ENCODE data around the gene RPS6KA5. TPM values are rescaled to one million over a fixed set of nuclear protein-coding genes. Genes with fewer than 3 reads are reported as not detected.
"Not testable (repeated sequence)": the region's sequence is repeated elsewhere in the genome, so short reads cannot be mapped to it uniquely, and the experiment has no call there.

RPS6KA5 gene
- total RNA-seq, 2 donors from 2014 or later, result 4.0 to 6.4 TPM

- intact Hi-C loops (cut with DNase I), result no loop called here
- no peak for DNase-seq (ENCODE audit: low spot score)
Observed at GRCh38 chr14:91036741-91037469, 23.5 kb downstream of the RPS6KA5 start.

- no peak for DNase-seq (ENCODE audit: low spot score)
- intact Hi-C loops (cut with DNase I), result no loop called here
Observed at GRCh38 chr14:91035855-91036254, 24.6 kb downstream of the RPS6KA5 start.

DNA sequence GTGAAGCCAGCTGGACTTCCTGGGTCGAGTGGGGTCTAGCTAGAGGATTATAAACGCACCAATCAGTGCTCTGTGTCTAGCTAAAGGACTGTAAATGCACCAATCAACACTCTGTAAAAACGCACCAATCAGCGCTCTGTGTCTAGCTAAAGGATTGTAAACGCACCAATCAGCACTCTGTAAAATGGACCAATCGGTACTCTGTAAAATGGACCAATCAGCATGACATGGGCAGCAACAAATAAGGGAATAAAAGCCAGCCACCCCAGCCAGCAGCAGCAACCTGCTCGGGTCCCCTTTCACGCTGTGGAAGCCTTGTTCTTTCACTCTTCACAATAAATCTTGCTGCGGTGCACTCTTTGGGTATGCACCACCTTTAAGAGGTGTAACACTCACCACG lies 26.1 kb downstream of the RPS6KA5 start:
- DNase-seq (ENCODE audit: low spot score); intact Hi-C loops (cut with DNase I): not testable (repeated sequence)

DNA sequence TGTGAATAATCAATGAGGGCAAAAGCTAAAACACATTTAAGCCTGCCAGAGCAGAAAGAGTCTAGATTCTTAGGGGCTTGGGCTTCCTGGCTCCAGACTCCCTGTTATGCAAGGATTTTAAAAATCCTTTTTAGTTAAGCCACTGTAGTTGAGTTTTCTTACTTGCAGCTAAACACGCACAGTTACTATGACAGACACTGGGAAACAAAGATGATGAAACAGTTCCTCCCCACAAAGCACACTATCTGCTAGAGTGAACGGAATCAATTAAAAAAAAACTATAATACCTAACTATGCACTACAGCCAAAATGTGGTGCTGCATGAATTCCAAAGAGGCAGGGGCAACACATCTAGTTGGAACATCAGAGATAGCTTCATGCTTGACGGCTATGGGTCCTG lies 28.2 kb downstream of the RPS6KA5 start:
- no peak for DNase-seq (ENCODE audit: low spot score)
- intact Hi-C loops (cut with DNase I), result no loop called here

DNA sequence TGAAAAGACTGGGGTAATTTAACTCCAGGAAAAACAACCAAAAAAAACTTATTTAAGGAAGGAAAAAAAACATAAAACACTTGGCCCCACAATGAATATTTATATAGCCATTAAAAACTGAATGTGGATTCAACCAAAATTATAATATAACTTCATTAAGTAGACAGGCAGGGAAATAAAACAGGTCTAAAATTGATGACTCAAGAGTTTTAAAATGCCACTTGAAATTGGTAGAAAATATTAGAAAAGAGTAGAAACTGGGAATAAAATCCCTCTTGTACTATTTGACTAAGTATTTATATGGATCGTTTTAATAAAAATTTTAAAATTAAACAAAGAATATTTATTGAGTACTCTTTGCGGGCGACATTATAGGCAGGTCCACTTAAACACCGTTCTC lies 28.8 kb downstream of the RPS6KA5 start:
- no peak for DNase-seq (ENCODE audit: low spot score)
- intact Hi-C loops (cut with DNase I), result no loop called here

DNA sequence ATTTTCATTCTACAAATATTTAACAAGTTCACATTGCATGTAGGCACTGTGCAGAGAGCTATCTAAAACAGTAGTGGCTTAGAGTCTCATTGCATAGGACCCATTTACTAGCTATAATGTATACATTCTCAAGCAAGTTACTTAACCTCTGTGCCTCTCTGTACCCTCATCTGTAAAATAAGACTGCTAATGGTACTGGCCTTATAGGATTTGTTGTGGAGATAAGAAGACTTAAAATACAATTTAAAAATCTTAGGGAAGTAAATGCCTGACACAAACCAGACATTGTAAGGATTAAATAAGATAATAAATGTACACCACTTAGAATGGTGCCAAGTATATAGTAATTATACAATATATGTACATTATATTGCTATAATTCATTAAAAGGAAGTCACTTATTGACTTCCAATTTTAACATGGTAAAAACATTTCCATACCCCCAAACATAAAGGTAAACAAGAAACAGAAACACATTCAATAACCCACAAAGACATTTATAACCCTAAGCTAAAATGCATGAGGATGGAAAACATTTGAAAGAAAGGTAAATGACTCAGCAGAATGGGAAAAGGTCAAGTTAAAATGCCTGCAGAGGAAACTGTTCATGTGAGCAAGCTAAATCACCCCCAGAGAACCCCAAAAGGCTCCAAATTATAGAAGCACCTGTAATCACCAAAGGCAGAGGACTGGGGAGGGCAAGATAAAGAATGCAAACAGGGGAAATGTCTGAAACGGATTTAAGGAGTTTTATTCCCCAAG lies 30.8 kb downstream of the RPS6KA5 start:
- intact Hi-C loops (cut with DNase I), result no loop called here
- no peak for DNase-seq (ENCODE audit: low spot score)

- no peak for DNase-seq (ENCODE audit: low spot score)
- intact Hi-C loops (cut with DNase I), result no loop called here
Observed at GRCh38 chr14:91027561-91027960, 32.9 kb downstream of the RPS6KA5 start.

DNA sequence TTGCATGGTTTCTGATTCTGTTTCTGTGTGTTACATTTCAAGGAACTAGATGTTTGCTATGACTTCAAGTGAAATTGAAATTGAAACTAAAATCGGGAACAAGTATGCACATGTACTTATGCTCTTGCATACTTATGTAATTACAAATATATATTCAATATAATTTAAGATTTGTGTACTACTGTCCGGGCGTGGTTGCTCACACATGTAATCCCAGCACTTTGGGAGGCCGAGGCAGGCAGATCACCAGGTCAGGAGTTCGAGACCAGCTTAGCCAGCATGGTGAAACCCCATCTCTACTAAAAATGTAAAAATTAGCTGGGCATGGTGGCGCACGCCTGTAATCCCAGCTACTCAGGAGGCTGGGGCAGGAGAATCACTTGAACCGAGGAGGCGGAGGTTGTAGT lies 37.8 kb downstream of the RPS6KA5 start:
- intact Hi-C loops (cut with DNase I); DNase-seq (ENCODE audit: low spot score): not testable (repeated sequence)

DNA sequence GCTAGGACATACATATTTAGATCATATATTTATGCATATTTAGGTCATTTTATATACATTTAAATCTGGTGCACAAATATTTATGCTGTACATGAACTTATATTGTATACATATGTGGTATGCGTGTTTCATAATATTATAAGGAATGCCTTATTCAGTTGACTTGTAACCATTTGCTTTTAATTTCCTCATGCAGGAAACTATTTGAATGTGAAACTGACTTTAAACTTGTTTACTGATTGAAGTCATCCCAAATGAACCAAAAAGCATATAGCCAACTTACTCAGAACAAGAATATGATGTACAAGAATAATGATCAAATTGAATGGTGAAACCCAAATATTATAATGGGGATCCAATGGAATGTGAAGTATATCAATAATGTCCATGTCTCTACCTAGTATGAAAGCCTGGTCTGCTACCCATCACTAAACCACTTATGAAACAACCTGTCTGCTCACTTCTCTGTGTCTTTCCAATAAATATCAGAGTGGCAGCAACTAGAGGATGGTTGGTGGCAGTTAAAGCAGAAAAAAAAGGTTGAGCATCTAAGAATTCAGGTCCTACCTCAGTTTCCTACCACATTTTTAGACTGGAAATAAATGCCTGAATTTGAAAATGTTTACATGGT lies 38.3 kb downstream of the RPS6KA5 start:
- no peak for DNase-seq (ENCODE audit: low spot score)
- intact Hi-C loops (cut with DNase I), result no loop called here

GRCh38 chr14:91021115-91021514 lies 39.3 kb downstream of the RPS6KA5 start:
- DNase-seq (ENCODE audit: low spot score), result no peak
- intact Hi-C loops (cut with DNase I), result no loop called here

- DNase-seq (ENCODE audit: low spot score), result no peak
- intact Hi-C loops (cut with DNase I), result no loop called here
Observed at GRCh38 chr14:91019673-91020072, 40.8 kb downstream of the RPS6KA5 start.

DNA sequence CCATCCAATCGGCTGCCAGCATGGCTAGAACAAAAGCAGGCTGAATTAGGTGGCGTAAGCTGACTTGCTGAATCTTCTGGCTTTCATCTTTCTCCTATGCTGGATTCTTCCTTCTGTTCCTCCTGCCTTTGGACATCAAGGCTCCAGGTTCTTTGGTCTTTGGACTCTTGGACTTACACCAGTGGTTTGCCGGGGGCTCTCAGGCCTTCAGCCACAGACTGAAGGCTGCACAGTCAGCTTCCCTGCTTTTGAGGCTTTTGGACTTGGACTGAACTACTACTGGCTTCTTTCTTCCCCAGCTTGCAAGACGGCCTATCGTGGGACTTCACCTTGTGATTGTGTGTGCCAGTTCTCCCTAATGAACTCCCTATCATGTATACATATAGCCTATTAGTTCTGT lies 42.0 kb downstream of the RPS6KA5 start:
- DNase-seq (ENCODE audit: low spot score), result no peak
- intact Hi-C loops (cut with DNase I), result no loop called here

DNA sequence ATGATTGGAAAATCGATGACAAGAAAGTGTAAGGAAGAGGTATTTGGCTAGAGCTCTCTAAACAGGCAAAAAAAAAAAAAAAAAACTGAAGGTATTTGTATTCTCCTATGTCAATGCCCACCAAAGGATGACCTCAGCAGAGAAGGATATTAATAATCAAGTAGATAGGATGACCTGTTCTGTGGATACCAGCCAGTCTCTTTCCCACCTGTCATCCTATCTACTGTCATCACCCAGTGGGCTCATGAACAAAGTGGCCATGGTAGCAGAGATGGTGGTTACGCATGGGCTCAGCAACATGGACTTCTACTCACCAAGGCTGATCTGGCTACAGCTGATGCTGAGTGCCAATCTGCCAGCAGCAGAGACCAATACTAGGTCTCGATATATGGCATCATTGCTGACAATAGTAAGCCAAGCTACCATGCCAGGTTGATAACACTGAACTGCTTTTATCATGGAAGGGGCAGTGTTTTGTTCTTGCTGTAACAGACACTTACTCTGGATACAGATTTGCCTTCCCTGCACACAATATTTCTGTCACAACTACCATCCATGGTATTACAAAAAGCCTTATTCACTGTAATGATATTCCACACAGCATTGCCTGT lies 43.5 kb downstream of the RPS6KA5 start:
- no peak for DNase-seq (ENCODE audit: low spot score)
- intact Hi-C loops (cut with DNase I), result no loop called here

DNA sequence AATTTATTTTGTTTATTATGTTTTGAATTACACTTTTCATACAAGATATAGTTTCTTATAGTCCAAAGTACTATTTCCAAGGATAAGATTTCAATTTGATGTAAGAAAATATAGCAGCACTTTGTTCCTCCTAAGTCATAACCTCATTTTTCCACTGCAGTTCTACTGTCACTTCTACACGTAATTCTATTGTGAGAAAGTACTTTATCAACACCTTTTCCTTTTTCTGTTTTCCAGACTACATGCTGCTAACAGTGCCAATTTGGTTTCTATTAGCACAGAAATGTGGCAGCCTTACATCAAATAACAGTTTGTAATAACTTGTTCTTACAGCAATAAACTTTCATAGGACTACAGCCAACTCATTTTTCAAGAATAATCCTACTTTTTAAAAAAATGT lies 45.0 kb downstream of the RPS6KA5 start:
- intact Hi-C loops (cut with DNase I), result no loop called here
- DNase-seq (ENCODE audit: low spot score), result no peak

- DNase-seq (ENCODE audit: low spot score), result no peak
- intact Hi-C loops (cut with DNase I), result no loop called here
Observed at GRCh38 chr14:91012045-91012444, 48.4 kb downstream of the RPS6KA5 start.

DNA sequence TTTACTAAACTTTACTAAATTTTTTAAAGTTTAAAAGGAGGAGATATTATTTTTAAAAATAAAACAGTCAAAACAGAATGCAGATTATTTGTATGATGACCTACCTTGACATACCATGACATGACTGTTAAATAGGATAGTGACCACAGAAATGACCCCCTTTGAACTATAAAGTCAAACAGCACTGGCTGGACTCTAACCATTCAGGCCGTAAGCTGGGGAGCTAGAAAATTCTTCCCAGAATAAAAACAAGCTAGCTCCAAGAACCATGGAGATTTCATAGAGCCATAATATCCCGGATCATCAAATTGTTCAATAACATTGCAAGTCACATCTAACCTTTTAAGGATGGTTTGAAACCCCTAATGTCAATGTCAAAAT lies 50.3 kb downstream of the RPS6KA5 start:
- no peak for DNase-seq (ENCODE audit: low spot score)
- intact Hi-C loops (cut with DNase I), result no loop called here

DNA sequence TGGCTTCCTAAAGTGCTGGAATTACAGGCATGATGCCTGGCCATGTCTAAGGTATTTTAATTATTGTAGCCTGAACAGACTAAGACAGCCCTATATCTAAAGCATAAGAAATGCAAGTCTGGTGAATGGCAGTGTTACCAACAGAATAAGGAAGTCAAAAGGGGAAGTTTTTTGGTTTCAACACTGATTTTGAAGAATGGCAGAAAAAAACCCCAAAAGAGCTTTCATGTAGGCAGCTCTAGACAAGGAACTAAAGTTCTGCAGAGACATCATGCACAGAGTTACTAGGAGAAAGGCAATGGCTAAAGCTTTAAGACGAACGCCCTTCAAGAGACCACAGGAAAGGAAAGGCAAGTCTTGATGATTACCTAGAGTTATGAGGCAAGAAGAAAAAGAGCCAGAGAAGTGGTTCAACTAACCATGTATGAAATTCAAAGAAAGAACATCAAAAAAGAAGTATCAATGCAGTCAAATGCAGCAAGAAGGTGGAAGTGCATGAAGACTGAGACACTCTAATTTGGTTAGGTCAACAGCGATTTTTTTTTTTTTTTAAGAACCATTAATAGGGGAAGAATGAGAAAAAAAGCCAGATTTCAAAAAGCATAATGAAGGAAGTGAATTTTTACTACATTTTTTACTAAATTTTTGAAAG lies 50.8 kb downstream of the RPS6KA5 start:
- intact Hi-C loops (cut with DNase I), result no loop called here
- no peak for DNase-seq (ENCODE audit: low spot score)

DNA sequence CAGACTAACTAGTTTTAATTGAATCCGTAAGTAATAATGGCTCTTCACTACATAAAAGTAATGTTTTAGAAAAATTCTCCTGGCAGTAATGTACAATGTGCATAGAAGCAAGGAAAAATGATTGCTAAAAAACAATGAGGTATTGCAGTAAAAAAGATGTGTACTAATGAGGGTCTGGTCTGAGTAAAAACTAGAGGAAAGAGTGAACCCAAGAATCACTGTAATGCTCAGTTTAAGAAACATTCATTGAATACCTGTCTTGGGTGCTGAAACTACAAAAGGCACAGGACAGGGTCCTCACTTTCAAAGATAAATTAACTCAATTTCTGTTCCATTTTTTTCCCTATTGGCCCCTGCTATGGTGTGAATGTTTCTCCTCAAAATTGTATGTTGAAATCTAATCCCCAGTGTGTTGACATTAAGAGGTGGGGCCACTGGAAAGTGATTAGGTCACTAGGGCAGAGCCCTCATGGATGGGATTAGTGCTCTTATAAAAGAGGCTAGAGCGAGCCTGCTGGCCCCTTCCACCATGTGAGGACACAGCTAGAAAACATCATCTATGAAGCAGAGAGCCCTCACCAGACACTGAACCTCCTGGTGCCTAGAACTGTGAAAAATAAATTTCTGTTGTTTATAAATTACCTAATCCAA lies 51.6 kb downstream of the RPS6KA5 start:
- intact Hi-C loops (cut with DNase I), result no loop called here
- no peak for DNase-seq (ENCODE audit: low spot score)

DNA sequence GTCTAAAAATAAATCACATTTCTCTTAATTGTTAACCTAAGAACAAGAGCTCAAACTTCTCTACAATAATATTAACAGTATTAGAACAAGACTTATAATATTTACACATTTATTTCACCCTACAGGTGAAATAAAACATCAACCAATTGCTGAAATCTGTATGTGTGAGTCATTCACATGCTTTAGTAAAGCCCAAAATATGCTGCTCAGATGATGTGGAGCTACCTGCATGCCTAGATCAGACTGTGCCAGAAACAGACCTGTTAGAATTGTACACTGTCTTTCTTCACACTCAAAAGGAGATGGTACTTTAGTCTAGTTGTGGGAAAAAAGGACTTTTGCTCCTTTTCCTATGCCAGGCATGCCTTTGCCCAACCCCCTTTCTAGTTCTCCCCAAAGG lies 54.7 kb downstream of the RPS6KA5 start:
- DNase-seq (ENCODE audit: low spot score), result no peak
- intact Hi-C loops (cut with DNase I), result no loop called here

Data from posterior vena cava (tissue), 2 donors.